Activated naive CD8-positive, alpha-beta T cell treated with anti-CD3 and anti-CD28 coated beads, Interleukin-2, amount 50 U/mL, for 24 hours (primary cell): ENCODE results near the gene RAC2.

Experiments
- ATAC-seq: fragments of 150-1000 bp; cut with Tn5 transposase; one replicate; pipeline ENCODE4 v1.10.0; 2021
- DNase-seq: peaks from one replicate; pipeline ENCODE4 v3.0.0; 2021
- H3K27ac Mint-ChIP-seq: one replicate; pipeline ENCODE4 v1.8.0; 2021; ENCODE audit warnings: mild to moderate bottlenecking, mixed read lengths
- H3K27me3 Mint-ChIP-seq: one replicate; pipeline ENCODE4 v1.8.0; 2021; ENCODE audit warnings: mixed read lengths
- H3K36me3 Mint-ChIP-seq: one replicate; pipeline ENCODE4 v1.8.0; 2021; ENCODE audit warnings: low read depth, mixed read lengths
- H3K4me1 Mint-ChIP-seq: one replicate; pipeline ENCODE4 v1.8.0; 2021; ENCODE audit warnings: mixed read lengths
- H3K4me3 Mint-ChIP-seq: one replicate; pipeline ENCODE4 v1.8.0; 2021; ENCODE audit warnings: mild to moderate bottlenecking, moderate library complexity, mixed read lengths
- H3K9me3 Mint-ChIP-seq: one replicate; pipeline ENCODE4 v1.8.0; 2021; ENCODE audit warnings: mixed read lengths

Gene RAC2

DNA sequence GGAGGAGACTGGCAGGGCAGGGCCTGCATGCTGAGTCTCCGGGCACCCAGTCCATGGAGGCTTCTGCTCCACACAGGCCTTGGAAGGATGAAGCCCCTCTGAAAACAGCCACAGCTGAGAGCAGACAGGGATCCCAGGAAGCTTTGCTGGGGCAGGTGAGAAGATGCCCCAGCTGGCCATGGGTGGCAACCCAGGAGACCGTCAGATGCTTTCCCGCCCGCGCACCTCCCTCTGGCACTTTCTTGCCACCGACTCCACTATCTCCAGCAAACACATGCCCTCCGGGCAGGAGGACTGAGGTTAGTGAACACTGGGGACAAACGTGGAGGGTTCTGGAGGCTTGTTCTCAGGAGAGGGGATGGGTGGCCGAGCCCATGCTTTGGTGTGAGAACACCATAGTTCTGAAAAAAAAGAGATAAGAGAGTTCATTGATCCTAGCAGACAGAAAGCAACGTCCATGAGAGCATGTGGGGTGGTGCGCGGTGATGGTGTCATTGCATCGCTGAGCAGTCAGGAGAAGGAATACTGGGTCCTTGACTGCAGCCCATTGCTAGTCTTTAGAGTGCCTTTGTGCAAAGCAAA lies 58.3 kb downstream of the RAC2 start:
- H3K4me3 Mint-ChIP-seq: no peak overlapping the region
- H3K27ac Mint-ChIP-seq: peak overlapping the region; percentile 82
- H3K9me3 Mint-ChIP-seq: no peaks in the 10 kb centered on the region
- H3K27me3 Mint-ChIP-seq: no peaks in the 10 kb centered on the region
- DNase-seq (no peak), ATAC-seq (no peak)
- H3K36me3 Mint-ChIP-seq: peaks cover 6% of the 10 kb centered on the region
- H3K4me1 Mint-ChIP-seq: peaks cover 54% of the 10 kb centered on the region

DNA sequence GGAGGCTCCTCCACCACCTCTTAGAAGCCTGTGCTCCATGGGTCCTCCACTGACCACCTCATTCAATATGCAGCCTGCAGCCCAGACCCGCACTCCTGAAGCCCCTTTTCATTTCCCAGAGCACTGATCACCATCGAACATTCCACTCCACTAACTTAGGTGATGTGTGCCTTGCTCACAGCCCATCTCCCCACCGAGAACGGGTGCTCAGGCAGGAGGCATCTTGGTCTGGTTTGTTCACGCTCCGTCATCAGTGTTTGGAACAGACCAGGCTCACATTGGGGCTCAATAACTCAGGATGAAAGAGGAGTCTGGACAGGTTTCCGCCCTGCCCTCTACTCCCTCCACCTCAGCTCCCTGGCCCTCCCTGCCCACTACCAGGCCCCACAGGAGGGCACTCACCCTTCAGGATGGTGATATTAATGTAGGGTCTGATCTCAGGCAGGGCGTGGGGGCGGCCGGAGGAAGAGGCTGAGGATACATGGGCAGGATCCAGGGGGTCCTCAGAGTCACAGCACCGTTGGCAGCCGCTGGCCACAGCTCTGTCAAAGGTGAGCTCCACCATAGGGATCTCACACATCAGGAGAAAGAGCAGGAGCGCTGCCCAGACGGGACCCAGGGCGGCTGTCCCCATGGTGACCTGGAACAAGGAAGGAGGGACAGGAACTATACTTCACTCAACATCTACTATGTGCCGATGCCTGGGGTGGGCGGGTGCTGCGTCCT lies 59.1 kb downstream of the RAC2 start:
- Mint-ChIP-seq H3K36me3 (peaks cover 2% of the 10 kb centered on the region), H3K4me1 (peaks cover 54% of the 10 kb centered on the region)

DNA sequence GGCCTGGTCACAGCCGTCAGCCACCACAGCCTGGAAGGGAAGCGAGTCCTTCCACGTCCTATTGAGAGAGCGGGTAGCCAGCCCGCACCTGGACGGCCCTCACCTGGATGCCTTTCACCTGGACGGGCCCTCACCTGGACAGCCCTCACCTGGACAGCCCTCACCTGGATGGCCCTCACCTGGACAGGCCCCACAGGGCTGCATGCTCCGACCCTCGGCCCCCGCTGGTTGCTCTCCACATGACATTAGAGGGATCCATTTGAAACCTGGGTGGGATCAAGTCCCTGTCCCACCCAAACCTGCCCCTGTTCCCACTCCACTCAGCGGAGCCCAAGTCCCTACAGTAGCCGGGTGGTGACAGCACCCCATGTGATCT lies 59.7 kb downstream of the RAC2 start:
- Mint-ChIP-seq H3K9me3 (no peaks in the 10 kb centered on the region), H3K27ac (no peak overlapping the region), H3K27me3 (no peaks in the 10 kb centered on the region), H3K4me1 (peaks cover 53% of the 10 kb centered on the region), H3K4me3 (no peak overlapping the region), H3K36me3 (peaks cover under 1% of the 10 kb centered on the region)
- ATAC-seq (no peak), DNase-seq (no peak)

More for the DNA sequence above, 59.1 kb downstream of the RAC2 start:
- Mint-ChIP-seq H3K27me3 (no peaks in the 10 kb centered on the region), H3K4me3 (no peak overlapping the region), H3K27ac (no peak overlapping the region), H3K9me3 (no peaks in the 10 kb centered on the region)
- DNase-seq (no peak), ATAC-seq (no peak)

DNA sequence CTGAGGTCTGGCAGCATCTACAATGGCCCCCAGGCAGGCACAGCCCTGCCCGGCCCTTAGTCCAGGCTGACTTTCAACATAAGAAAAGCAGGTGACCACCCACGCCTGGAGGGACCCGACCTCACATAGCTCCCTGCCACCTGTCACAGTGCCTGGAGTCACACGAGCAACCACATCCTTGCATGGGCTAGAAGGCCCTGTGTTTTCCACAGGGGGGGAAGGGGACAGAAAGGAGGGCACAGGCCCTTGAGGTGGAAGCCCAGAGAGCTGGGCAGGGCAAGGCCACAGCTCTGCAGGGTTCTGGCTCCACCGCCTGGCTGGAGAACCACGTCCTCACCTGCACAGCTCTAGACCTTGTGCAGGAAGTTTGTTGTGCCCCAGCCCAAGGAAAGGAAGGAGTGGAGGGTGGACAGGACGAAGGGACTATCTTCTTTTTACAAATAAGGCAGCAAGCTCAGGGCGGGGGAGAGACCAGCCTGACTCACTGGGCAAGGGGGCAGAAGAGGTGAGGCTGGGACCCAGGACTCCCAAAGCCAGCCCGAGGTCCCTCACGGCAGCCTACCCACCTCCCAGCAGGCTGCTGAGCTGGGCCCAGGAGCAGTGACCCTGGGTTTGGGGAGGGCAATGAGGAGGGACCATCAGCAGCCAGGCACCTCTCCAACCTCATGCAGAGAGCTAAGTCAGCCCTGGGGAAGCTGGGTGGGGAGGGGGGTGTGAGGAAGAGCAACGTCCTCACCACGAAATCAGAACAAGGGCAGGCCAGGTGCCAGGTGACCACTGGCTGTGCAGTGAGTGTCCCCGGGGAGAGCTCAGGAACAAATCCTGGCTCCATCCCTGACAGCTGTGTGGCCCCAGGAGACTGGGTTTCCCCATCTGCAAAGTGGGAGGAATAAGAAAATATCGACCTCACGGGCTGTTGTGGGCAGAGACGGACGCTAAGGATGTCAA lies 60.4 kb downstream of the RAC2 start:
- H3K27me3 Mint-ChIP-seq: no peaks in the 10 kb centered on the region
- H3K36me3 Mint-ChIP-seq: no peaks in the 10 kb centered on the region
- ATAC-seq (no peak), DNase-seq (no peak)
- no peak overlapping the region for H3K27ac Mint-ChIP-seq
- no peak overlapping the region for H3K4me3 Mint-ChIP-seq
- peaks cover 47% of the 10 kb centered on the region for H3K4me1 Mint-ChIP-seq
- H3K9me3 Mint-ChIP-seq: no peaks in the 10 kb centered on the region

DNA sequence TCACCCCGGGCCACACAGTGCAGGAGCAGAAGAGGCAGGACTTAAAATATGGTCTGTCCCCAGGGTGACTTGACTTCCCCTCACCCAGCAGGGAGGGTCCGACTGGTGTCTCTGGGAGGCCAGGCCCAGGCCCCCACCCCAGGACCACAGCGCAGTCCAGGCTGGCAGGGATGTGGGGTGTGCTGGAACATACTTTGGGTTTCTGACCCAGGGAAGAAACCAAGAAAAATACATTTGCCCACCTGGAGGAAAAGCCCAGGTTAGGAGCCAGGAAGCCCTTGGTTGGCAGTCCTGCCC lies 61.2 kb downstream of the RAC2 start:
- peaks cover 40% of the 10 kb centered on the region for H3K4me1 Mint-ChIP-seq
- H3K4me3 Mint-ChIP-seq: no peak overlapping the region
- H3K36me3 Mint-ChIP-seq: no peaks in the 10 kb centered on the region
- ATAC-seq (no peak), DNase-seq (no peak)
- H3K27me3 Mint-ChIP-seq: no peaks in the 10 kb centered on the region
- no peaks in the 10 kb centered on the region for H3K9me3 Mint-ChIP-seq
- H3K27ac Mint-ChIP-seq: no peak overlapping the region

DNA sequence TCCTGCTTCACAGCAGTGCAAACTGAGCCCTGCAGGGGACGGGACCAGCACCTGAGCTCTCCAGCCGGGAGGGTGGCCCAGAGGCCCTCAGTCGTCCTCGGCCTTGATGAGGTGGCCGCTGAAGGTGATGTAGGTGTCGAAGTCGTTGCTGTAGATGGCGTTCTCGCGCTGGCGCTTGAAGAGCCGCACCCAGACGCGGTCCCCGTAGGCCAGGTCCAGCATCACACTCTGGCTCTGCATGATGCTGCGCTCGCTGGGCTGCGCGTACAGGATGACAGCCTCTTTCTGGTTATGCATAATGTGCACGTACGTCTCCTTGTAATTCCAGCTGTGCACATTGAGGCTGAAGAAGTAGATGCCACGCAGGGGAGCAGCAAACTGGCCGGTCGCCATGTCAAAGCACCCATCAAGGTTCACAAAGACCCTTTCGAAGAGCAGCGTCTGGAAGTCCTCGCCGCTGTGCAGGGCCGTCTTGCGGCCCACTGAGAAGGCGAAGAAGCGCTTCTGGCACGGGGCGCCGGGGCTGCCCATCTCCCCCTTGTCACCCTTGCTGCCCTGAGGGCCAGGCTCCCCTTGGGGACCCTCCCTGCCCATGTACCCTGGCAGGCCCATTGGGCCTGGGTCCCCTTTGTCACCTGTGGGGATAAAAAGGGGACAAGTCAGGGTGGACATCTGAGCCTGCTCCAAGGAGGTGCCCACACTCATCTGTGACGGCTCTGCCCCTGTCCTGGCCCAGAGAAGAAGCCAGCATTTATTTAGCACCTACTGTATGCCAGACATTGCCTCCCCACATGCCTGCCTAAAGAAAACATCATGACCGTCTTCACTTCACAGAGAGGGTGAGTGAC lies 61.7 kb downstream of the RAC2 start:
- no peak for ATAC-seq
- Mint-ChIP-seq H3K4me3 (no peak overlapping the region), H3K36me3 (no peaks in the 10 kb centered on the region), H3K4me1 (peaks cover 39% of the 10 kb centered on the region), H3K27ac (no peak overlapping the region), H3K27me3 (no peaks in the 10 kb centered on the region), H3K9me3 (no peaks in the 10 kb centered on the region)
- DNase-seq: no peak

DNA sequence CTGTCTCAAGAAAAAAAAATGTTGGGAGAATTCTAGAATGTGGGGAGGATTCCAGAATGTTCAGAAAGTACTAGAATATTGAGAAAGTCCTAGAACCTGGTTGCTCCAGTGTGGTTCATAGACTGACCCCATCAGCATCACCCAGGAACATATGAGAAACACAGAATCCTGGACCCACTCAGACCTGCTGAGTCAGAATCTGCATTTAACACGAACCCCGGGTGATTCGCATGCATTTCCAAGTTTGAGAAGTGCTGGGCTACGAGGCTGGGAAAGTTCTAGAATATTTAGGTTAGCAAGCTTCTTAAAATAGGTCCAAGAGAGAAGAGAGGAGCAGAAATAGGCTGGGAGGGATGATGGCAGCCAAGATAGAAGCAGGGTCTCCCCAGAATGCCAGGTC lies 62.4 kb downstream of the RAC2 start:
- H3K36me3 Mint-ChIP-seq: no peaks in the 10 kb centered on the region
- no peak for ATAC-seq
- no peak overlapping the region for H3K4me3 Mint-ChIP-seq
- H3K4me1 Mint-ChIP-seq: peaks cover 40% of the 10 kb centered on the region
- no peaks in the 10 kb centered on the region for H3K9me3 Mint-ChIP-seq
- no peak for DNase-seq
- H3K27ac Mint-ChIP-seq: peak overlapping the region; percentile 35
- H3K27me3 Mint-ChIP-seq: no peaks in the 10 kb centered on the region

DNA sequence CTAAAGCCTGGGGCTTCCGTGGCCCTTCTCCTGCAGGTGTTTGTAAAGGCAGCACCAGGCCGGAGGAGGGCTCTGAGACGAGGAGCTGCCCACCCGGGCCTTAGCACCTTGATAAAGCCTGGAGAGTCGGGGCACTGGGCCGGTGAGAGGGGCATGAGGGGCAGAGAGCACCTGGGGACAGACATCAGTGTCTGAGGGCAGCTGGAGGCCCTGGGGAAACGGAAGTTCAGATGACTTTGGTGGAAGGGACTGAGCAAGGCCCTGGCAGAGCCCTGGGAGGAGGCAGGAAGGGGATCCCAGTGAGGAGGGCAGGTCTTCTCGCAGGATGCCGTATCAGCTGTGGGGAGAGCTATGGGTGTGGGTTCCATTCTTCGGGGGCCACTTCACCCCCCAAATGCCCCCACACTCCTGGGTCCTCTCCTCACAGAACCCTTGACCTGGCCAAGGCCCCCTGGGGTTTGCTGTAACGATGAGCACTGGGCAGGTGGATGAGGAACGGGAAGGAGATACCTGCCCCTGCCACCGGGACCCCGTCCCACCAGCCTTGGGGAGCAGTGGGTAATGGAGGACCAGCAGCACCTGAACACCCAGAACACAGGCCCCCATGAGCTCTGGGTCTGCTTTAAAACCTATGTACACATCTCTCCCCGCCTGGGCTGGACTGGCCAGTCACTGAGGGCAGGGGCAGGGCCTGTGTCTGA lies 63.4 kb downstream of the RAC2 start:
- H3K4me3 Mint-ChIP-seq: no peak overlapping the region
- H3K27me3 Mint-ChIP-seq: no peaks in the 10 kb centered on the region
- no peak overlapping the region for H3K27ac Mint-ChIP-seq
- H3K36me3 Mint-ChIP-seq: no peaks in the 10 kb centered on the region
- peaks cover 36% of the 10 kb centered on the region for H3K4me1 Mint-ChIP-seq
- DNase-seq (no peak), ATAC-seq (no peak)
- no peaks in the 10 kb centered on the region for H3K9me3 Mint-ChIP-seq

DNA sequence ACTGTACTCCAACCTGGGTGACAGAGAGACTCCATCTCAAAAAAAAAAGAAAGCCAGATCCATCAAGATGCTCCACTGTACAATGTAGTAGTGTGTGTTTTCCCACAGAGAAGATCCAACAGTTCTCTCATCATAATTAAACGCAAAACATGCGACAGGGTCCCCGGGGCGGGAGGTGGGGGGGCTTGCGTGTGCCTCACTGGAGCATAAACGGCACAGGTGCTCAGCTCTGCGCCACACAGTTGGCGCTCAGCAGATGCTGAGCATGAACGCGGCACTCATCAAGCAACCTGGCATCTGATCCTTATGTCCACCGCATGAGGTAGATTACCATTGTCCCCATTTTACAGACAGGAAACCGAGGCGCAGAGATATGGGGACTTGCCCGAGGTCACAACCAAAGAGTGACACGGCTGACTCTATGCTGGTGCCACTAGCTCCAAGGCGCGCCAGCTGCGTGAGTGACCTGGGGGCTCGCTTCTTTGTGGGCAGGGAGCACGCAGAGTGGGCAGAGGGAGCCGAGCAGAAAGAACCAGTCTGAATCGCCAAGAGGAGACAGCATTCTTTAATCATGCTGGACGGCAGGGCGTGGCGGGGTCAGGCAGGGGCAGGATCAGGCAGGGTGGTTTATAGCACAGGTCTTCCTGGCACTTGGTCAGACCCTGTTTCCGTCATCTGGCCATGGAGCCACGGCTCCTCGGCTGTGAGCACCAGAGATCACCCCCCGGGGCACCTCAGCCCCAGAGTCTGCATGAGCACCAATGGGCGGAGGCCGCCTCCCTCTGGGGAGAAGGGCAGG lies 64.2 kb downstream of the RAC2 start:
- no peak overlapping the region for H3K27ac Mint-ChIP-seq
- DNase-seq (no peak), ATAC-seq (no peak)
- H3K9me3 Mint-ChIP-seq: no peaks in the 10 kb centered on the region
- H3K36me3 Mint-ChIP-seq: no peaks in the 10 kb centered on the region
- H3K27me3 Mint-ChIP-seq: no peaks in the 10 kb centered on the region
- H3K4me3 Mint-ChIP-seq: no peak overlapping the region
- peaks cover 33% of the 10 kb centered on the region for H3K4me1 Mint-ChIP-seq

DNA sequence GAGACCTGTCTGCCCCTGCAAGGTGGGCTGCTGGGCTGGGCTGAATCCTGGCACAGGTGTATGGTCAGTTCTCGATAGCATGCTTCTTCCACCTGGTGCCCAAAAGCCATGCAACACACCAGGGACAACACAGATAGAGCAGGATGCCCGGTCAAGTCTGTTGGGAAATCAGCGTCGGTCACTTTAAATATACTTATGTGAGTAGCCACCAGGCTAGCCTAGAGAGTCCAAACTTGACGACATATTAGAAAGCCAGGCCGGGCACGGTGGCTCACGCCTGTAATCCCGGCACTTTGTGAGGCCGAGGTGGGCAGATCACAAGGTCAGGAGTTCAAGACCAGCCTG lies 65.0 kb downstream of the RAC2 start:
- Mint-ChIP-seq H3K27ac (no peak overlapping the region), H3K36me3 (no peaks in the 10 kb centered on the region), H3K4me3 (no peak overlapping the region), H3K4me1 (peaks cover 29% of the 10 kb centered on the region), H3K27me3 (no peaks in the 10 kb centered on the region), H3K9me3 (no peaks in the 10 kb centered on the region)
- ATAC-seq (no peak), DNase-seq (no peak)

DNA sequence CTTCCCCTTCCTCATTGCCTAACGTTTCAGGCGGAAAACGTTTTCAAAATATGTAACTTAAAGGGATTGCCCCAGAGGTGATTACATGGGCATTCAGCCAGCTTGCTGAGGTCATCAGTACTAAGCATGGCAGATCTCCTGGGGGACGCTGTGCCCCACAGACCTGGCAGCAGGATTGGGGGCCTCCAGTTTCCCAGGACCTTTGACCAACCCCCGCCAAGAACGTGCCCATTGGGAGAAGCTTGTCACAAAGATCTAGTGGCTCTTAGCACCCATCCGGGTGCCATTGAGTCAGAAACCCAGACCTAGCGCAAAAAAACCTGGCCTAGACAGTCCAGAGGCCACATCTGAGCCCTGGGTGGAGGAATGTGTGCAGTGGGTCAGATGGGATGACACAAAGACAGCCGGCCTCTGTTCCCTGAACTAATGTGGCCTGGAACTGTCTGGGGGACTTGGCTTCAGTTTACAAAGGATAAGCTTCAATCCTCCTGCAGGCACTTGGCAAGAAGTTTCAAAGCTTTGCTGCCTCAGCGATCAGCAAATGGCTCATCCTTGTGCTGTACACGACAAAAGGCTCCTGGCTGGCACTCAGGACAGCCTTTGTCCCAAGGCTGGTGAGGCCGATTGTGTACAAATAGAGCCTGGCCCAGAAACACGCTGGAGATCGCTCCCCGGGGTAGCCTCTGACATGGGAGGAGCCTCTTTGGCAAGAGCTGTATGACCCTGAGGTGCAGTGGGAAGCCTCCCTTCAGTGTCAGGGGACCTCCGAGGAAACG lies 65.5 kb downstream of the RAC2 start:
- H3K4me3 Mint-ChIP-seq: no peak overlapping the region
- no peak for DNase-seq
- no peaks in the 10 kb centered on the region for H3K27me3 Mint-ChIP-seq
- peaks cover 27% of the 10 kb centered on the region for H3K4me1 Mint-ChIP-seq
- no peaks in the 10 kb centered on the region for H3K36me3 Mint-ChIP-seq
- no peak overlapping the region for H3K27ac Mint-ChIP-seq
- no peaks in the 10 kb centered on the region for H3K9me3 Mint-ChIP-seq
- no peak for ATAC-seq

DNA sequence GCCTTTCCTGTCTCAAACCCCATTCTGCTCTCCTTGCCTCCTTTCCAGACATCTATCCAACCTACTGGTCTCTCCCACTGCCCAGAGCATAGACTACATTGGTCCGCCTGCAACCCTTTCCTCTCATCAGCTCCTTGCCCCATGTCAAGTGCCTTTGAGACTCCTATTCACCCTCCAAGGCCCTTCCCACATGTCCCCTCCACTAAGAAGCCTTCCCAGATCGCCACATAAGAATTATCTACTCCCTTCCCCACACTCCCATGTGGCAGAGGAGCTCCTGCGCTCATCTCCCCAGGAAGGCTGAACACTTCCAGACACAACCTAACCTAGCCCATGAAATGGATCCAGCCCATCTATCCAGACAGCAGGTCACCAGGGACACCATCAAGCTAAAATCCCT lies 66.3 kb downstream of the RAC2 start:
- H3K27me3 Mint-ChIP-seq: no peaks in the 10 kb centered on the region
- H3K4me3 Mint-ChIP-seq: no peak overlapping the region
- H3K27ac Mint-ChIP-seq: peak overlapping the region; percentile 53
- peaks cover 23% of the 10 kb centered on the region for H3K4me1 Mint-ChIP-seq
- no peaks in the 10 kb centered on the region for H3K9me3 Mint-ChIP-seq
- no peak for ATAC-seq
- DNase-seq: no peak
- no peaks in the 10 kb centered on the region for H3K36me3 Mint-ChIP-seq

DNA sequence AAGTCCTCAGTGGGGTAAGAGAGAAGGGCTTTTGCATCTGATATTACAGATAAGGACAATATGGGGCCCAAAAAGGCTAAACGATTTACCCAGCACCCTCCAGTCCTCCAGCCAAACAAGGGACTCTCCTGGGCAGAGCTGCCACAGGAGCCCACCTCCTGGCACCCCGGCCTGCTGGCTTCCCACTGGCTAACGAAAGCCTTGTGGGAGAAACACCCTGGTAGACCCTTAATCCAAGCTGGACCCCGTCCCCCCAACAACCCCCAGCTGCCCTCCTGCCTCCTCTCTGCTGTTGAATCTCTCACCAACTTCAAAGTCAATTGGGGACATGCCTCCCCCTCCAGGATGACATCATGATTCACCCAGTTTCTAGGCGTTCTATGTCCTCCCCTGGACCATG lies 66.8 kb downstream of the RAC2 start:
- peaks cover 21% of the 10 kb centered on the region for H3K4me1 Mint-ChIP-seq
- H3K36me3 Mint-ChIP-seq: no peaks in the 10 kb centered on the region
- DNase-seq (no peak), ATAC-seq (no peak)
- H3K9me3 Mint-ChIP-seq: no peaks in the 10 kb centered on the region
- H3K4me3 Mint-ChIP-seq: no peak overlapping the region
- H3K27me3 Mint-ChIP-seq: no peaks in the 10 kb centered on the region
- H3K27ac Mint-ChIP-seq: peak overlapping the region; percentile 53
